ENCODE data around the gene DEAF1.

- TF ChIP-seq CTCF (optimal IDR thresholded peaks at IDR 0.05 in 1 of 3, IDR thresholded peaks at IDR 0.05 in 1 of 3, conservative IDR thresholded peaks at IDR 0.05 in 1 of 3; ENCODE audit: extremely low read depth in 1 of 3, insufficient read depth in 2 of 3, low read length in 3 of 3), result no peak
- no peak for TF ChIP-seq EZH2 (IDR thresholded peaks at IDR 0.05; ENCODE audit: low read length)
These were observed 86.9 kb downstream of the DEAF1 start for GRCh38 chr11:607971-608659.

All from keratinocyte (primary cell).